Subcutaneous abdominal adipose tissue (tissue), 5 donors: Measurements from ENCODE around the gene PMFBP1.

ENCODE experiments used
- H3K27ac ChIP-seq: one replicate; pipeline ENCODE4 v1.7.0; 2013; ENCODE audit warnings: low read depth, mild to moderate bottlenecking, inconsistent platforms, low read length, moderate library complexity
- H3K27me3 ChIP-seq, 5 donors: one replicate each; pipeline ENCODE4 v1.7.0; 2013; ENCODE audit warnings: low read length in 5 of 5, inconsistent platforms in 1 of 5; ENCODE audit not compliant: control insufficient read depth in 5 of 5, insufficient read depth in 4 of 5
- H3K36me3 ChIP-seq, 5 donors: one replicate each; pipeline ENCODE4 v1.7.0; 2013; ENCODE audit warnings: low read length in 5 of 5; ENCODE audit not compliant: control insufficient read depth in 5 of 5, insufficient read depth in 5 of 5
- H3K4me1 ChIP-seq, 5 donors: one replicate each; pipeline ENCODE4 v1.7.0; 2013; ENCODE audit warnings: low read length in 5 of 5, mild to moderate bottlenecking in 3 of 5, moderate library complexity in 1 of 5; ENCODE audit not compliant: control insufficient read depth in 5 of 5, insufficient read depth in 5 of 5
- H3K4me3 ChIP-seq, 5 donors: one replicate each; pipeline ENCODE4 v1.7.0; 2013; ENCODE audit warnings: low read length in 5 of 5, low read depth in 1 of 5
- H3K9ac ChIP-seq, 5 donors: one replicate each; pipeline ENCODE4 v1.7.0; 2013; ENCODE audit warnings: low read length in 5 of 5, mild to moderate bottlenecking in 4 of 5, moderate library complexity in 3 of 5
- H3K9me3 ChIP-seq, 5 donors: one replicate each; pipeline ENCODE4 v1.7.0; 2013; ENCODE audit warnings: low read length in 5 of 5; ENCODE audit not compliant: control insufficient read depth in 5 of 5
- donor health status: healthy.
- donor health status: healthy.
- donor health status: healthy.
- donor health status: healthy.
- donor health status: healthy.

The PMFBP1 gene

DNA sequence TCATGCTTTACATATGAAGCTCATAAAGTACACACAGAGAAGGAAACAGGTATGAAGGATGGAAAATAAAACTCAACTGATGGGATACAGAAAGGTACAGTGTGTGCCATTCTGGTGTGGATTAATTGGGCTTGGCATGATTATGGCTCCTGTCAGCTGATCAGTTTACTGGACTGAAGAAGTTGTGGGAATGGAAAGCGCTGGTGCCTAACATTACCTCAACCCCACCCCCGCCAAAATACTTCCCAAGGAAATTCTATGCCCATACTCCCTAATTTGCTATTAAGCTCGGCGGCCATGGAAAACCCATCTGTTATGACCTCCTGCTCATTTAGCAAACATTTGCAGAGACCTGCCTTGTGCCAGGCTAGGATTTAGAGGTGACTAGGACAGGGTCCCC lies 16.6 kb upstream of the PMFBP1 start:
- Histone ChIP-seq H3K36me3 (no peaks in the 10 kb centered on the region), H3K9ac (no peak overlapping the region), H3K9me3 (peaks cover 0 to 6% (median 4%) of the 10 kb centered on the region in 5 donors), H3K4me3 (no peak overlapping the region), H3K4me1 (peaks cover 0 to 8% (median 3%) of the 10 kb centered on the region in 5 donors), H3K27me3 (no peaks in the 10 kb centered on the region), H3K27ac (no peak overlapping the region)

DNA sequence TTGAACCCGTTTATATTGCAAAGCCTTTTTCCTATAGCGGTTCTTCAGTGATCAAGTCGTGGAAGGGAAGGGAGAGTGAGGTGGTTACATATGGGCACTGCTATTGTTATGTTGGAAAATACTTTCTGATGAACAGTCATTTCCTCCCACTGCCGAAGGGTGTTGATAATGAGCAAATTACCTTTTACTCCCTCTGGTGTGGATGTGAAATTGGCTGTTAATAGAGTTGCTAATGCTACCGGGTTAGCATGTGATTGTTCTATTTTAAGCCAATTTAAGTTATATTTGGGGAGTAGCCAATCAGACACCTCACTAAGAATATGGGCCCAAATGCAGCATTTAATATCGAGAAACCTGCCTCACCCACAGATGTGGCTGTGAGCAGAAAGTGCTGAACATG lies 15.6 kb upstream of the PMFBP1 start:
- Histone ChIP-seq H3K27me3 (no peaks in the 10 kb centered on the region), H3K4me3 (no peak overlapping the region), H3K4me1 (peaks cover 0 to 8% (median 3%) of the 10 kb centered on the region in 5 donors), H3K36me3 (no peaks in the 10 kb centered on the region), H3K9ac (no peak overlapping the region), H3K27ac (no peak overlapping the region), H3K9me3 (peaks cover 0 to 6% (median 4%) of the 10 kb centered on the region in 5 donors)

DNA sequence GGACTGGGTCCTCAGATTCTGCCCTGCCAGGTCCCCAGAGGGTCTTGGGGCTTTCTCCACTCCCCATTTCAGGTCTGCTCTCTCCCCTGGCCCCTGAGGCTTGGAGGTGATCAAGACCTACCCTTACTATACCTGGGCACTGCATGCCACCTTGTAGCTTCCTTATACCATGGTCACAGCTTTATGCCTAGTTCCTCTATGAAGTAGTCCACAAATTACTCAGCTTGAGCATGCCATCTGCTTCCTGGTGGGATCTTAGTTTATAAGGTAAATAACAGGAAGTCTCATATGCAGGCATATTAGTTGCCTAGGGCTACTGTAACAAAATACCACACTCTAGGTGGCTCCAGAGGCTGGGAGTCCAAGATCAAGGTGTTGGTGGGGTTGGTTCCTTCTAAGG lies 11.0 kb upstream of the PMFBP1 start:
- H3K27me3 ChIP-seq = no peaks in the 10 kb centered on the region
- no peak overlapping the region for H3K9ac ChIP-seq
- H3K27ac ChIP-seq = no peak overlapping the region
- H3K4me3 ChIP-seq = no peak overlapping the region
- no peaks in the 10 kb centered on the region for H3K36me3 ChIP-seq
- H3K4me1 ChIP-seq = peaks cover 0 to 6% (median 0%) of the 10 kb centered on the region in 5 donors
- H3K9me3 ChIP-seq = no peaks in the 10 kb centered on the region

DNA sequence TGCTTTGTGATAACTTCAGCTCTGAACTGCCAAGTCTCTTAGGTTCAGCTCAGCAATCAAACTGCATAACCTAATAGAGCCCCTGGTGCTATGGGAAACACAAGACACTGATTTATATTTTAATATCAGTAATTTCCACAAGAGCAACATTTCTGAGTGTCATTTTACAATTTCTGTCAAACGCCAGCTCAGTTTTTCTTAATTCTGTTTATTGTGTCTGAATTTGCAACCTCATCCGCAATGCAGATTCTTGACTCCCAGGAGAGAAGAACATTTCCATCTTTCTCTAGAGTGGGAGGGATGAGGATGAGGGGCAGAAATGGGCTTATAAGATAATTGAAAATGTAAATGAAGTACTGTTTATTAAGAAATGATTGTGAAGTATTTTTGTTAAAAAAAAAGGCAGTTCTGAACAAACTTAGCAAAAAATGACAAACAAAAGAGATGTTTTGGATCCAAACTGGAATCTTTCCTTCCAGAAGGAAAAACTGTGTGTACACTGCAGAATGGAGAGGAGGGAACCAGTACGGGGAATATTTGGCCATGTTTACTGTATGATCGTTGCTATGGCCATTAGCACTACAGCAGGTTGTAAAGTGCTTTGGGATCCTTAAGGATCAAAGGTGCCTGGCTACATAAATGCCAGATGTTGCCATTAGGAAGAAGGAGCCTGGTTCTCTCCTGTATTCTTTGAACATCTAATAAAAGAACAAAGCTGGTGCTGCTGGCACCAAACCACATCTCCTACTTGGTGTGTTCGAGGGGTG lies 7.4 kb upstream of the PMFBP1 start:
- Histone ChIP-seq H3K27me3 (no peaks in the 10 kb centered on the region), H3K4me3 (no peak overlapping the region), H3K27ac (no peak overlapping the region), H3K9ac (no peak overlapping the region), H3K9me3 (peaks cover 0 to 6% (median 5%) of the 10 kb centered on the region in 5 donors), H3K4me1 (peaks cover 0 to 6% (median 0%) of the 10 kb centered on the region in 5 donors), H3K36me3 (no peaks in the 10 kb centered on the region)

GRCh38 chr16:72174726-72175125 lies 2.8 kb upstream of the PMFBP1 start:
- H3K27me3 ChIP-seq = no peaks in the 10 kb centered on the region

GRCh38 chr16:72173997-72174396 lies 2.0 kb upstream of the PMFBP1 start:
- no peaks in the 10 kb centered on the region for H3K27me3 ChIP-seq
- H3K9ac ChIP-seq = no peak overlapping the region
- H3K36me3 ChIP-seq = no peaks in the 10 kb centered on the region
- no peak overlapping the region for H3K27ac ChIP-seq
- peaks cover 0 to 6% (median 0%) of the 10 kb centered on the region in 5 donors for H3K4me1 ChIP-seq
- no peak overlapping the region for H3K4me3 ChIP-seq
- H3K9me3 ChIP-seq = peaks cover 0 to 6% (median 5%) of the 10 kb centered on the region in 5 donors

More at GRCh38 chr16:72174726-72175125, 2.8 kb upstream of the PMFBP1 start:
- no peak overlapping the region for H3K9ac ChIP-seq
- H3K27ac ChIP-seq = no peak overlapping the region
- H3K36me3 ChIP-seq = no peaks in the 10 kb centered on the region
- peaks cover 0 to 9% (median 0%) of the 10 kb centered on the region in 5 donors for H3K4me1 ChIP-seq
- no peak overlapping the region for H3K4me3 ChIP-seq
- peaks cover 0 to 6% (median 5%) of the 10 kb centered on the region in 5 donors for H3K9me3 ChIP-seq

GRCh38 chr16:72171236-72171635 lies 719 bp downstream of the PMFBP1 start:
- H3K9ac ChIP-seq = no peak overlapping the region
- peaks cover 0 to 6% (median 0%) of the 10 kb centered on the region in 5 donors for H3K4me1 ChIP-seq
- no peak overlapping the region for H3K27ac ChIP-seq
- no peak overlapping the region for H3K4me3 ChIP-seq
- peaks cover 0 to 4% (median 0%) of the 10 kb centered on the region in 5 donors for H3K27me3 ChIP-seq
- no peaks in the 10 kb centered on the region for H3K36me3 ChIP-seq
- H3K9me3 ChIP-seq = peaks cover 0 to 4% (median 3%) of the 10 kb centered on the region in 5 donors

DNA sequence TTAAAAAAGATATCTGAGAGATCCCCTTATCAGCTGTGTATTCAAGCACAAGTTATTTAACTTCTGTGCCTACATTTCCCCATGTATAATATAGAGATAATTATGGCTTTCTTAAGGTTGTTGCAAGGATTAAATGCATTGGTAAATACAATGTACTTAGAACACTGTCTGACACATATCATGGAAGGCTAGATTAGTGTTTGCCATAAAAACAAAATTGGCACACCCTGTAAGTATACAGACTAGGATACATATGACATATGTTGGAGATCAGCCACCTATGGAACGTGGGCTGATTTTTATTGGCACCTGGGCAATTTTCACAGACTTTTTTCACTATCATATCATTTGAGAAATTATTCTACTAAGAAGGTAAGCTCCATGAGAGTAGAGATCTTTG lies 2.2 kb downstream of the PMFBP1 start:
- H3K27ac ChIP-seq = no peak overlapping the region

GRCh38 chr16:72168365-72168764 lies 3.6 kb downstream of the PMFBP1 start:
- H3K27me3 ChIP-seq = peaks cover 0 to 4% (median 0%) of the 10 kb centered on the region in 5 donors
- H3K27ac ChIP-seq = no peak overlapping the region
- no peaks in the 10 kb centered on the region for H3K9me3 ChIP-seq
- no peaks in the 10 kb centered on the region for H3K36me3 ChIP-seq
- H3K9ac ChIP-seq = no peak overlapping the region
- H3K4me3 ChIP-seq = no peak overlapping the region
- H3K4me1 ChIP-seq = peaks cover 0 to 6% (median 0%) of the 10 kb centered on the region in 5 donors

More for the DNA sequence above, 2.2 kb downstream of the PMFBP1 start:
- H3K9me3 ChIP-seq = no peaks in the 10 kb centered on the region
- H3K36me3 ChIP-seq = no peaks in the 10 kb centered on the region
- no peak overlapping the region for H3K4me3 ChIP-seq
- no peak overlapping the region for H3K9ac ChIP-seq
- H3K4me1 ChIP-seq = peaks cover 0 to 6% (median 0%) of the 10 kb centered on the region in 5 donors
- peaks cover 0 to 4% (median 0%) of the 10 kb centered on the region in 5 donors for H3K27me3 ChIP-seq

DNA sequence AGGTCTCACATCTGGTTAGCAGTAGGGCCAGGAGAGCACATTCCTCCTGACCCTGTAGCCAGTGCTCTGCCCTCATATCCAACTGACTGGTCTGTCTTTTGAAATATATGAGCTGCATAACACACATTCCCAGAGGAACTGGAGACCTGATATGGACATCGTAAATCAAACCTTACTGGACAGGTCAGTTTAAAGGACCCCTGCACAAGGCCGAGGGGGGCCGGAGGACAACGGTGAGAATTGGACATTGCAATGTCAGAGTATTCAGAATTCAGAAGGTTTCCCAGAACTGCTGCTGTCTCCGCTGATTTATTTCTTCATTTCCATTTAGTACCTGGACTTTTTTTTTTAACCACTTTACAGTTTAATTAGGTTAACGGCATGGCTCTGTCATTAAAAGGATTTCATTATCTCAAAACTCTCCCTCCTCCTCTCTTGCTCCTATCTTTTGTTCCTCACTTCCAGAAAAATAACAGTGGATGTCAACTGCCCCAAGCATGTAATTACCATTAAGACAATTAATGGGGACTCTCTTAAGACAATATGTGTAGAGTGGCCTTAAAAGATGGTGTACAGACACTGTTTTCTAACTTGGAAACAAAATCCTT lies 4.9 kb downstream of the PMFBP1 start:
- Histone ChIP-seq H3K36me3 (no peaks in the 10 kb centered on the region), H3K9me3 (no peaks in the 10 kb centered on the region), H3K27ac (no peak overlapping the region), H3K27me3 (peaks cover 0 to 8% (median 0%) of the 10 kb centered on the region in 5 donors), H3K4me3 (no peak overlapping the region), H3K4me1 (peaks cover 0 to 6% (median 0%) of the 10 kb centered on the region in 5 donors), H3K9ac (no peak overlapping the region)
